ENCODE results near the gene AKT1. TPM values are rescaled to one million over a fixed set of nuclear protein-coding genes. Genes with fewer than 3 reads are reported as not detected.
A peak's percentile ranks its signal among the peaks of the same experiment; 100 is the strongest.

Gene AKT1
- total RNA-seq, 1 experiment from 2014 or later, result 123 TPM

- ChIA-PET CTCF (interaction anchor here (0.6 kb wide), 1 partner anchor 628 kb away, joined by 4 read pairs; no protein-coding TSS in a partner anchor), POLR2A (ENCODE audit: low non-redundant PET) (no interaction called here)
- peaks cover 9% of the 10 kb centered on the region for H3K4me1 ChIP-seq (ENCODE audit: insufficient read depth, low read length, poor library complexity, severe bottlenecking)
- intact Hi-C loops (cut with micrococcal nuclease; ENCODE audit: unreplicated experiment), result no loop called here
- DNase-seq (ENCODE audit: low spot score), result peak; percentile 33
- no peaks in the 10 kb centered on the region for H3K27me3 ChIP-seq (replicated peaks; ENCODE audit: insufficient read depth, low read depth, low read length, poor library complexity)
- no peak overlapping the region for H3K27ac ChIP-seq (ENCODE audit: low read depth, low read length, poor library complexity, severe bottlenecking)
- no peaks in the 10 kb centered on the region for H3K36me3 ChIP-seq (ENCODE audit: insufficient read depth, low read length, poor library complexity, severe bottlenecking)
- H3K9me3 ChIP-seq (ENCODE audit: low read depth, low read length, poor library complexity, severe bottlenecking), result no peaks in the 10 kb centered on the region
- BruUV-seq (replicated peaks), result no TSS peak
- H3K4me3 ChIP-seq (ENCODE audit: low read depth, low read length, poor library complexity, severe bottlenecking), result peak overlapping the region; percentile 40
- TF ChIP-seq, protein P1, sequence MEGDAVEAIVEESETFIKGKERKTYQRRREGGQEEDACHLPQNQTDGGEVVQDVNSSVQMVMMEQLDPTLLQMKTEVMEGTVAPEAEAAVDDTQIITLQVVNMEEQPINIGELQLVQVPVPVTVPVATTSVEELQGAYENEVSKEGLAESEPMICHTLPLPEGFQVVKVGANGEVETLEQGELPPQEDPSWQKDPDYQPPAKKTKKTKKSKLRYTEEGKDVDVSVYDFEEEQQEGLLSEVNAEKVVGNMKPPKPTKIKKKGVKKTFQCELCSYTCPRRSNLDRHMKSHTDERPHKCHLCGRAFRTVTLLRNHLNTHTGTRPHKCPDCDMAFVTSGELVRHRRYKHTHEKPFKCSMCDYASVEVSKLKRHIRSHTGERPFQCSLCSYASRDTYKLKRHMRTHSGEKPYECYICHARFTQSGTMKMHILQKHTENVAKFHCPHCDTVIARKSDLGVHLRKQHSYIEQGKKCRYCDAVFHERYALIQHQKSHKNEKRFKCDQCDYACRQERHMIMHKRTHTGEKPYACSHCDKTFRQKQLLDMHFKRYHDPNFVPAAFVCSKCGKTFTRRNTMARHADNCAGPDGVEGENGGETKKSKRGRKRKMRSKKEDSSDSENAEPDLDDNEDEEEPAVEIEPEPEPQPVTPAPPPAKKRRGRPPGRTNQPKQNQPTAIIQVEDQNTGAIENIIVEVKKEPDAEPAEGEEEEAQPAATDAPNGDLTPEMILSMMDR (conservative IDR thresholded peaks at IDR 0.05; ENCODE audit: low read depth, low read length), result no peak; the same call in 1 of the 2 replicates
- no peak for TF ChIP-seq EZH2 (IDR thresholded peaks at IDR 0.05; ENCODE audit: borderline replicate concordance, low read depth, low read length, poor library complexity, severe bottlenecking)
Observed at GRCh38 chr14:104724981-104725771, 70.4 kb downstream of the AKT1 start.

DNA sequence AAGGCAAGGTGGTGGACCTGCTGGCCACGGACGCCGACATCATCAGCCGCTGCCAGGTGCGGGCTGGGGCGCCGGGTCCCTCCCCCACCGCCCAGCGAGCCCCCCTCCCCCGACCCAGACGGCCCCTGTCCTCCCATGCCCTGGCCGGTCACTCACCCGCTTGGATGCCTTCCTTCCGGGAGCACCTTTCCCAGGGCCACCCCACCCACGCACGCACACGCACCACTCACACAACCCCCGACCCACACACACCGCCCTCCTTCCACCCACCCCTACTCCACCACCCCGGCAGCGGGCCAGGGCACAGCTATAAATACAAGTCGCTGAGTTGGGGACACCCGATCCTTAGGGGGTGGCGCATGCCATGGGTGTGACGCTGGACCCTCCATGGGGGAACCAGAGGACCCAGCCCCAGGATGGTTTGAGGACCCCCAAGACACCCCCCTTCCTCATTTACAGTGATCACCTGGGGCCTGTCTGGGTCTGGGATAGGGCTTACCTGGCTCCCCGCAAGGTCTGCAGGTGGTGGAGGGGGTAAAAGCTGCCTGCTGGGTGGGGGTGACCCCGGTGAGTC lies 71.1 kb downstream of the AKT1 start:
- intact Hi-C loops (cut with micrococcal nuclease; ENCODE audit: unreplicated experiment), result no loop called here
- DNase-seq (ENCODE audit: low spot score), result no peak
- Histone ChIP-seq H3K27ac (ENCODE audit: low read depth, low read length, poor library complexity, severe bottlenecking) (no peak overlapping the region), H3K4me1 (ENCODE audit: insufficient read depth, low read length, poor library complexity, severe bottlenecking) (peaks cover 9% of the 10 kb centered on the region), H3K36me3 (ENCODE audit: insufficient read depth, low read length, poor library complexity, severe bottlenecking) (no peaks in the 10 kb centered on the region), H3K4me3 (ENCODE audit: low read depth, low read length, poor library complexity, severe bottlenecking) (peak overlapping the region; percentile 40), H3K9me3 (ENCODE audit: low read depth, low read length, poor library complexity, severe bottlenecking) (no peaks in the 10 kb centered on the region), H3K27me3 (replicated peaks; ENCODE audit: insufficient read depth, low read depth, low read length, poor library complexity) (no peaks in the 10 kb centered on the region)
- ChIA-PET CTCF (no interaction called here), POLR2A (ENCODE audit: low non-redundant PET) (interaction anchor here (0.6 kb wide), 1 partner anchor 102 kb away, joined by 3 read pairs; no protein-coding TSS in a partner anchor)
- no TSS peak for BruUV-seq (replicated peaks)
- no peak for TF ChIP-seq EZH2 (IDR thresholded peaks at IDR 0.05; ENCODE audit: borderline replicate concordance, low read depth, low read length, poor library complexity, severe bottlenecking)
- TF ChIP-seq, protein P1 (conservative IDR thresholded peaks at IDR 0.05; ENCODE audit: low read depth, low read length), result no peak

GRCh38 chr14:104723651-104724406 lies 71.7 kb downstream of the AKT1 start, which contains the start of gene ADSS1:
Gene ADSS1, plus strand, starts transcription at chr14:104724229. Its CDS starts 42 bp downstream, at chr14:104724271.
- H3K36me3 ChIP-seq (ENCODE audit: insufficient read depth, low read length, poor library complexity, severe bottlenecking), result peaks cover 5% of the 10 kb centered on the region
- H3K9me3 ChIP-seq (ENCODE audit: low read depth, low read length, poor library complexity, severe bottlenecking), result no peaks in the 10 kb centered on the region
- CTCF ChIA-PET, result no interaction called here
- H3K4me1 ChIP-seq (ENCODE audit: insufficient read depth, low read length, poor library complexity, severe bottlenecking), result peaks cover 9% of the 10 kb centered on the region
- TF ChIP-seq, protein P1 (conservative IDR thresholded peaks at IDR 0.05; ENCODE audit: low read depth, low read length), result peak; percentile 66
- TF ChIP-seq EZH2 (IDR thresholded peaks at IDR 0.05; ENCODE audit: borderline replicate concordance, low read depth, low read length, poor library complexity, severe bottlenecking), result no peak
- H3K27me3 ChIP-seq (replicated peaks; ENCODE audit: insufficient read depth, low read depth, low read length, poor library complexity), result no peaks in the 10 kb centered on the region
- no peak for DNase-seq (ENCODE audit: low spot score)
- no TSS peak for BruUV-seq (replicated peaks)
- H3K27ac ChIP-seq (ENCODE audit: low read depth, low read length, poor library complexity, severe bottlenecking), result no peak within 1 kb of the TSS
- POLR2A ChIA-PET (ENCODE audit: low non-redundant PET), result interaction anchor here (0.6 kb wide), 1 partner anchor 101 kb away, joined by 3 read pairs; no protein-coding TSS in a partner anchor
- intact Hi-C loops (cut with micrococcal nuclease; ENCODE audit: unreplicated experiment), result no loop called here
- peak within 1 kb of the TSS; percentile 40 for H3K4me3 ChIP-seq (ENCODE audit: low read depth, low read length, poor library complexity, severe bottlenecking)
